Measurements from ENCODE around the gene TMEM132D. TPM values are rescaled to one million over a fixed set of nuclear protein-coding genes. Genes with fewer than 3 reads are reported as not detected.

TMEM132D gene
- total and polyA plus RNA-seq, 2 donors from 2014 or later, result 0.13 TPM; not detected in 1

DNA sequence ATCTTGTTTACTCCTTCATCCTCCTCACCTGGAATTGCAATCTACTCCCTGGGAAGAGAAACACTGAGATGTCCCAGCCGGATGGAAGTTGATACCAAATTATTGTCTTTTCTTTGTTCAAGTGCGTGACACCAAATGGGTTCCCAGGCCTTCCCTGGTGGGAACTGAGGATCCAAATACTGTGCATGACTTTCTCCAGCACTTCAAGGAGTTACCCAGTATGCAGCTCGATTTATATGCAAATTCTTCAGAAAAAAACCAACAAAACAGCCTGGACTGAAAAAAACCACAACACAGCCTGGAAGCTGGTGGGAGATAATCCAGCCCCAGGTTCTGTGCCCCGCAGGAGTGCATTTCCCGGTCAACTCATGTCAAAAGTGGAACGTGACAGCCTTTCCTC lies 740.0 kb downstream of the TMEM132D start:
- no peak overlapping the region for H3K4me3 ChIP-seq (ENCODE audit: low read length in 3 of 3)
- FAIRE-seq, result no peak
- intact Hi-C loops (cut with DNase I), result no loop called here
- TF ChIP-seq CTCF (IDR thresholded peaks at IDR 0.05; ENCODE audit: borderline replicate concordance, extremely low read depth, insufficient read depth), result no peak
- no peaks in the 10 kb centered on the region for H3K27me3 ChIP-seq (ENCODE audit: control insufficient read depth, insufficient read depth, low read length)
- H3K9ac ChIP-seq (ENCODE audit: low read length in 3 of 3), result no peak overlapping the region
- H3K36me3 ChIP-seq (ENCODE audit: control insufficient read depth in 2 of 3, insufficient read depth in 3 of 3, low read length in 3 of 3), result no peaks in the 10 kb centered on the region
- no peak overlapping the region for H3K27ac ChIP-seq (ENCODE audit: low read depth in 2 of 2, low read length in 2 of 2)
- no peak for DNase-seq
- peaks cover 0 to 3% (median 0%) of the 10 kb centered on the region in 3 donors for H3K9me3 ChIP-seq (ENCODE audit: control insufficient read depth in 2 of 3, insufficient read depth in 1 of 3, low read length in 3 of 3)
- H3K4me1 ChIP-seq (ENCODE audit: control insufficient read depth in 2 of 3, insufficient read depth in 2 of 3, low read depth in 1 of 3, low read length in 3 of 3), result no peaks in the 10 kb centered on the region

DNA sequence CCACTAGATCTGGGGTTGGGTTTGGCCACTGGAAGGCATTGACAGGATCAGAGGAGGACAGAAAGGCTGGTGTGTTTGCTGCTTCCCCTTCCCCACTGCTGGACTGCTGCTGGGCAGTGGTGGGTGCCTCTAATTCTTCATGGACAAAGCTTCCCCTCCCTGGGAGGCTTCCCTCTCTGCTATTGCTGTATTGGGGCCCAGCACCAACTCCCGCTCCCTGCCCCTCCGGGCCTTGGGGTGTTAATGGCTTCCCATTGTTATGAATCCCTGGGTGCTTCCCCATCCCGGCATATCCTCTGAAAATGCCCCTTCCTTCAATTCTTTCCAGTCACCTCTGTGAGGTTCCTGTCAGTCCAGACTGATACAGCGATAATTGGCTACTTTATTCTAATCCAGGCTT lies 740.4 kb downstream of the TMEM132D start:
- Histone ChIP-seq H3K4me1 (ENCODE audit: control insufficient read depth in 2 of 3, insufficient read depth in 2 of 3, low read depth in 1 of 3, low read length in 3 of 3) (no peaks in the 10 kb centered on the region), H3K9me3 (ENCODE audit: control insufficient read depth in 2 of 3, insufficient read depth in 1 of 3, low read length in 3 of 3) (peaks cover 0 to 3% (median 0%) of the 10 kb centered on the region in 3 donors), H3K4me3 (ENCODE audit: low read length in 3 of 3) (no peak overlapping the region), H3K27ac (ENCODE audit: low read depth in 2 of 2, low read length in 2 of 2) (no peak overlapping the region), H3K9ac (ENCODE audit: low read length in 3 of 3) (no peak overlapping the region), H3K27me3 (ENCODE audit: control insufficient read depth, insufficient read depth, low read length) (no peaks in the 10 kb centered on the region), H3K36me3 (ENCODE audit: control insufficient read depth in 2 of 3, insufficient read depth in 3 of 3, low read length in 3 of 3) (no peaks in the 10 kb centered on the region)
- no peak for DNase-seq
- no peak for TF ChIP-seq CTCF (IDR thresholded peaks at IDR 0.05; ENCODE audit: borderline replicate concordance, extremely low read depth, insufficient read depth)
- no peak for FAIRE-seq
- intact Hi-C loops (cut with DNase I), result no loop called here

- FAIRE-seq, result no peak
- no peak for DNase-seq
- Histone ChIP-seq H3K9ac (ENCODE audit: low read length in 3 of 3) (no peak overlapping the region), H3K27me3 (ENCODE audit: control insufficient read depth, insufficient read depth, low read length) (no peaks in the 10 kb centered on the region), H3K4me1 (ENCODE audit: control insufficient read depth in 2 of 3, insufficient read depth in 2 of 3, low read depth in 1 of 3, low read length in 3 of 3) (no peaks in the 10 kb centered on the region), H3K9me3 (ENCODE audit: control insufficient read depth in 2 of 3, insufficient read depth in 1 of 3, low read length in 3 of 3) (peaks cover 0 to 3% (median 0%) of the 10 kb centered on the region in 3 donors), H3K36me3 (ENCODE audit: control insufficient read depth in 2 of 3, insufficient read depth in 3 of 3, low read length in 3 of 3) (no peaks in the 10 kb centered on the region), H3K4me3 (ENCODE audit: low read length in 3 of 3) (no peak overlapping the region), H3K27ac (ENCODE audit: low read depth in 2 of 2, low read length in 2 of 2) (no peak overlapping the region)
- TF ChIP-seq CTCF (IDR thresholded peaks at IDR 0.05; ENCODE audit: borderline replicate concordance, extremely low read depth, insufficient read depth), result no peak
- intact Hi-C loops (cut with DNase I), result no loop called here
Measured at GRCh38 chr12:129162805-129163204, 741.0 kb downstream of the TMEM132D start.

DNA sequence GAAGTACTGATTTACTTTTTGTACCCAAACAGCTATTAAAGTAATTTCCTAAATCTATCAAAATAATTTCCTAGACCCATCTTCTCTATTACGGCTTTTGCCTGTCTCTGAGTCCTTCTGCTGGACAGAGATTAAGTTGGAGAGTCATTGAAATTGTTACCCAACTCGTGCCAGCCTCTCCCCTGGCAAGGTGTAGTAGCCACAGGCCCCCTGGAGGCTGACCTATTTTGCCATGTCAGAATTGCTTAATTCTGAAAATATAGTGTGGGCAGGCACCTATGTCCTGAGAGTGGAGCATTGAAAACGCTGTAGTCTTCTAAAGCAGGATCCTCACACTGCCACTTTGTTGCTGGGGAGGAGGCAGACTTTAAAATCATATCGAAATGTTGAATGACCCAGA lies 742.3 kb downstream of the TMEM132D start:
- H3K4me1 ChIP-seq (ENCODE audit: control insufficient read depth in 2 of 3, insufficient read depth in 2 of 3, low read depth in 1 of 3, low read length in 3 of 3), result no peaks in the 10 kb centered on the region
- intact Hi-C loops (cut with DNase I), result no loop called here
- H3K36me3 ChIP-seq (ENCODE audit: control insufficient read depth in 2 of 3, insufficient read depth in 3 of 3, low read length in 3 of 3), result no peaks in the 10 kb centered on the region
- H3K4me3 ChIP-seq (ENCODE audit: low read length in 3 of 3), result no peak overlapping the region
- FAIRE-seq, result no peak
- no peaks in the 10 kb centered on the region for H3K27me3 ChIP-seq (ENCODE audit: control insufficient read depth, insufficient read depth, low read length)
- TF ChIP-seq CTCF (IDR thresholded peaks at IDR 0.05; ENCODE audit: borderline replicate concordance, extremely low read depth, insufficient read depth), result no peak
- H3K9ac ChIP-seq (ENCODE audit: low read length in 3 of 3), result no peak overlapping the region
- DNase-seq, result no peak
- peaks cover 0 to 3% (median 0%) of the 10 kb centered on the region in 3 donors for H3K9me3 ChIP-seq (ENCODE audit: control insufficient read depth in 2 of 3, insufficient read depth in 1 of 3, low read length in 3 of 3)
- no peak overlapping the region for H3K27ac ChIP-seq (ENCODE audit: low read depth in 2 of 2, low read length in 2 of 2)

All from kidney (tissue), 14 donors.